ENCODE data around the gene ITPR1.
"Not testable (repeated sequence)": the region's sequence is repeated elsewhere in the genome, so short reads cannot be mapped to it uniquely, and the experiment has no call there.

ITPR1 gene

DNA sequence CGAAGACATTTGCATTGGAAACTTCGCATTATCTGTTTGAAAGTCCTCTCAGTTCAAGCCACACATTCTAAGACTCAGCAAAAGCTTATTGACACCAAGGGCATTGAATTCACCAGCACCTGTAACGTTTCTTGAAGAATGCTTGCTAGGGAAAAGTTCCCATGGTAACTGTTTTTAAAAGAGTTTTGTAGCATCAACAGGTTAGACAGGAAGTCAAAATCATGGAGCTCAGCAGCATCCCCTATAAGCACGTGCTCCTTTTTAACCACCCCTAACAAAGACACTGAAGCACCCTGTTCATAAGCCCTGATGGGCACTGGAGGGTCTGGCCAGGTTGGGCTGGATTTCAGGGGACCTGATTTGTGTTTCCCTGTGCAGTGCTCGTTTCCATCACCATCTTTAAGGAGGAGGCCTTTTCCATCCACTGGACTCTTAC lies 256.4 kb downstream of the ITPR1 start:
- DNase-seq: no peak

GRCh38 chr3:4750306-4750968 lies 257.3 kb downstream of the ITPR1 start:
- no peak for DNase-seq

- DNase-seq: no peak
Measured at GRCh38 chr3:4751029-4751501, 257.9 kb downstream of the ITPR1 start.

- DNase-seq: no peak
Measured at GRCh38 chr3:4751502-4752101, 258.5 kb downstream of the ITPR1 start.

- DNase-seq: no peak
Measured at GRCh38 chr3:4752201-4753072, 259.3 kb downstream of the ITPR1 start.

DNA sequence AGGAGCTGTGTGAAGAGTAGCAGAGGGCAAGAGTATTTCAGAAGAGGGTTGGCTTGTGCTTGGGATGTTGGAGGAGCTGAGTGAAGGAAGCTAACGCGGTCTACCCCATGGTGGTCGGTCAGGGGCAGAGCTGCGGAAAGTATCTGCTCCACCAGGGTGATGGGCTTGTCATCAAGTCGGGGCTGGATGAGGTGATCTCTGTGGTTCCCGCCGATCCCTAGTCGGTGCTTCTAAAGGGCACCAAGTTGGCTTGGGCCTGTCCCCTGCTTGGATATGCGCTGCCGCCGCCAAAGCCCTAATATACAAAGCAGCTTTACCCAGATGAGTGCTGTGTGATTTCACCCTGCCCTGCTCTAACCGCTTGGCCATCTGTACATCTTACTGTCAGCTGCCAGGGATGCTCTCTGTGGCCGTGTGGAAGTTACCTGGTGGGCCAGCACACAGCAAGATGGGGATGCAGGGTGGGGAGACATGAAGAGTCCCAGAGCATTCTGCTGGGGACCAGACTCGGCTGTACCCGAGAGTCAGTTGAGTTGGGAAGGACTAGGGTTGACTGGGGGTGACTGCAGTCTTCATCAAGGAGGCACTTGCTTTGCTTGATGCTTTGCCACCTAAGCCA lies 260.0 kb downstream of the ITPR1 start:
- DNase-seq: no peak

DNA sequence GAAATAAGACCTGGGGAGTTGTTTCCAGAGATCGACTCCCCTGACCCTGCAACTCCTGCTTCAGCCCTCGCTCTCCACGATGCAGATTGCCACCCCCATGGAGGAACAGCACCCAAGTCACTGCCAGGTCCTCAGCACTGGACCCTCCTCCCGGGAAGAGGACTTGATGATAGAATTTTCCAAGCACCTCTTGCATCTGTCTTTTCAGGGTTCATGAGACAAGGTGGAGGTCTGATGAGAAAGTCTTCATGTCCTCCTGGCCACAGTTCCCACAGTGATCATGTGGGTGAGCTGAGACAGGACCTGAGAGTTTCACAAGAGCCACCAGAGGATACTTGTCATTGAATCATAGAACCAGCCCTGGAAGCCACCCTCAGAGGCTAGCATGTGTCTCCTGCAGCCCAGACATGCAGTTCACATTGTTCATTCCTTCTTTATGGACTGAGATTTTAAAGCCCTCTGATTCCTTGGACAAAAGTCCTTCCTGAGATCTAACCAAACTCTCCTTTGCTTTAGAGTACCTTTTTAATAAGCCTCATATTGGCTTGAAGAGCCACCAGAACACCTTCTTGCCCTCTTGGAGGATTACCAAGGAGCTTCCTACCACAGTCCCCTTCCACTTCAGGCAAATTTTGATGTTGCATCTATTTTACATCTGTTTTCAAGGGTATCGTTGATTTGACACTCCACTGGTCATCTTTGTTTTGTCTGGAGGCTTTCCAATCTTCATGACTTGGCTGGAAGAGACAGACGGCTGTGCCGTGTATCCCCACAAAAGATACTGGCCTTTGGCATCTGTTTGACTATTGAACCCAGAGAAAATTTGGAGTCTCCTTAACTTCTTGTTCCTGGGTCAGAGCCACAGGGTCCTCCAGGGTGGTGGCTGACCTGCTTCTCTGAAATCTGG lies 261.3 kb downstream of the ITPR1 start:
- DNase-seq: no peak

DNA sequence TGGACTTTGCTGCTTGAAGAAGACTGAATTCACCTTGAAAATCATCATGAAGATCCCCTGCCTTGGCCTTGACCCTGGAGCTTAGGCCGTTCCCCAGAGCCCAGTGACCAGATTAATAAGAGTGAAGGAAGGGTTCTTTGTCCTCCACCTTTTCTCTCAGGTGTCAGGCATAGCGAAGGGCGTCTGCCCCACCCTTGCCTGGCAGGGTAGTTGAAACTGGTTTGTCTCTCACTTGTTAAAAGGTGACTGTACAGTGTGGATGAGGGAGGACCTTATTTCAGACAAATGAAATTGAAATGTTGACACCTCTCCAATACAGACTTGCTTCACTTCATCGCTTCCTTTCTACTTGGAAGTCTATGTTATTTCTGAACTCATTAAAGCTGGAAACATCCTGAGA lies 262.4 kb downstream of the ITPR1 start:
- no peak for DNase-seq

DNA sequence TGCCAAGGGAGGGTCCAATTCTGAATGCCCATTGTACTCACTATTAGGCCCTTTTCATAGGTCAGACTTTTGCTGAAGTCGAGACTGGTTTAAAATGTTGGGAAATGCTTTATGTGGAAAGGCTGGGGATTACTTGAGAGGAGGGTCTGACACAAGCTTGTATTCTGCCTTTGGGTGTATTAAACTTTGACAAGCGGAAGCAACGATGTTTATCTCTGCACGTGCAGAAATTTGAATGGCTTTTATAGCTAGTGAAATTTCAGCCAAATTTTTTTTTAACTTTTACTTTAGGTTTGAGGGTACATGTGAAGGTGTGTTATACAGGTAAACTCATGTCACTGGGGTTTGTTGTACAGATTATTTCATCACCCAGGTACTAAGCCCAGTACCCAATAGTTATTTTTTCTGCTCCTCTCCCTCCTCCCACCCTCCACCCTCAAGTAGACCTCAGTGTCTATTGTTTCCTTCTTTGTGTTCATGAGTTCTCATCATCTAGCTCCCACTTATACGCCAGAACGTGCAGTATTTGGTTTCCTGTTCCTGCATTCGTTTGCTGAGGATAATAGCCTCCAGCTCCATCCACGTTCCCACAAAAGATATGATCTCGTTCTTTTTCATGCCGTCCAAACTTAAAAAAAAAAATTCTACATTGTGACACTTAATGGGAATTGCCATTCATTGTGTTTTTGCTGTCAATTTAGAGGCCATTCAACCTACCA lies 263.1 kb downstream of the ITPR1 start:
- no peak for DNase-seq

DNA sequence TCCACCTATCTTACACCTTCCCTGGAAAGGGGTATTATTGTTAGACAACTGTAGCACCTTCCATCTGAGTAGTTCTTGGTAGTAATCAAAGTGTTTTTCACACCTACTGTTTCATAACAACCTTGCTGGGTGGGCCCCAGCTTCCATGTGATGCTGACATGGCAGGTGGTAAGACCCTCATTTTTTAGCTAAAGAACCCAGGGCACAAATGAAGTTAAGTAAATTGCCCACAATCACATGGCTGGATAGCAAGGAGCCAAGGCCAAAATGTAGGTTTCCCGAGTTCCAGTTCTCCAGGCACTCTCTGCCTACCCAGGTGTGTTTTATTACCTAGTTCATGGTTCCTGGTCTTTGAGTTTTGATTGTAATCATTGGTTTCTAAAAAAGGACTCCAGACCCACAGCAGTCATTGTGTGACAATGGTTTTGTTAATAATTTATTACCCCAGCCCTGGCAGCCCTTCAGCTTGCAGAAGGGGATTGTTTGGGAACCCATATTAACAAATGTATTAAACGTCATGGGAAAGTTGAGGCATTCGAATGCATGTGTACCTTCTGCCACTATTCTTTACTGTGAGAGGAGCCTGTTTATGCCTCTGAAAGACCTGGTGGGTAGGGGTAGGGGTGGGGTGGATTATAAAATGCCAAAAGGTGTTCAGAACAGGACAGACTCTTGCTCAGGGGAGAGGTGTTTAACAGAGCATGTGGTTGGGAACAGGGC lies 263.9 kb downstream of the ITPR1 start:
- no peak for DNase-seq

- DNase-seq: no peak
Measured at GRCh38 chr3:4757575-4758248, 264.6 kb downstream of the ITPR1 start.

DNA sequence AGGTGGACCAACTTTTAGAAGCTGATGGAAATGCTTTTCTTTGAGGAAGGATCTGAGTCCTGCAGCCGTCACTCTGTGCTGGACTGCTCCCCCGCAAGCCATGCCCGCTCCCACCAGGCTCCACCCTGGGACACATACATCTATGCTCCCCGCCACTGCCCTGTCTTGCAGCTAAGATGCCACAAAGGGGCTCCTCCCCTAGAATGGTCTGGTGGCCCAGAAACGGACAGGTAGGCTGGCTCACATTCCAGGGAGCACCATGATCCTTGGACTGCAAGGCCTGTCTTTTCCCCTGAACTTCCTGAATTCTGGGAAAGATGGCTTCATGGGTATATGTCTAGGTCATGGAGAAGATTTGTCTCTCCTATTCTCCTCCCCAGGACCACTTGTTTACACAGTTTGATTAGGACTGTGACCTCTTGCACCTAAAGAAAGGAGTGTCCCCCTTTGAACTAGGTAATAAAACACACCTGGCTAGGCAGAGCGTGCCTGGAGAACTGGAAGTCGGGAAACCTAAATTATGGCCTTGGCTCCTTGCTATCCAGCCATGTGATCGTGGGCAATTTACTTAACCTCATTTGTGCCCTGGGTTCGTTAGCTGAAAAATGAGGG lies 265.2 kb downstream of the ITPR1 start:
- no peak for DNase-seq

DNA sequence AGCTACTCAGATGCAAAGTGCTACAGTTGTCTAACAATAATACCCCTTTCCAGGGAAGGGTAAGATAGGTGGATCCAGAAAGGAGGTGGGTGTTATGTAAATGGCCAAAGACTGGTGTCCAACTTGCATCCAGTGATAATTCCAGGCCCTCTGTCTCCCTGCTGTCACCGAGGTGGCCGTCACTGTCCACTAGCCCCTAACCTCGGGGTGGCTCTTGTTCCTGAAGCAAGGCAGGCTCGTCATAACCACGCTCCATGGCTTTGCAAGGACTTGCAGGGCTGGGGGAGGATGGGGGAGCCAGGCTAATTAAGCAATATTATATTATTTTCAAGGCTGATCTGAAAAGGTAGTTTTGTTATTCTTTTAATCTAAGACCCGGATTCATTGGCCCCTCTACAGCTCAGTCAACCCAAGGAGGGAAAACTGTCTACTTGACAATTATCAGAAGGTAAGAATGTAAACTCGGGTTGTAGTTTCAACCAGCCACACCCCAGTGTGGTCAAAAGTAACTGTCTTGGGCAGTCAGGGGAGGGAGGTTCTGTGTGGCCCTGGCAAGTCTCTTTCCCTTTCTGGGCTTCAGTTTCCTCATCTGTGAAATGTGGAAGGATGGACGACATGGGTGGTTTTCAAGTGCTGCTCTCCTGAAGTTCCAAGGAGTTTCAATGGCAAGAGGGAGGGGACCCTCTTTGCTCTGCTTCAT lies 266.0 kb downstream of the ITPR1 start:
- no peak for DNase-seq

DNA sequence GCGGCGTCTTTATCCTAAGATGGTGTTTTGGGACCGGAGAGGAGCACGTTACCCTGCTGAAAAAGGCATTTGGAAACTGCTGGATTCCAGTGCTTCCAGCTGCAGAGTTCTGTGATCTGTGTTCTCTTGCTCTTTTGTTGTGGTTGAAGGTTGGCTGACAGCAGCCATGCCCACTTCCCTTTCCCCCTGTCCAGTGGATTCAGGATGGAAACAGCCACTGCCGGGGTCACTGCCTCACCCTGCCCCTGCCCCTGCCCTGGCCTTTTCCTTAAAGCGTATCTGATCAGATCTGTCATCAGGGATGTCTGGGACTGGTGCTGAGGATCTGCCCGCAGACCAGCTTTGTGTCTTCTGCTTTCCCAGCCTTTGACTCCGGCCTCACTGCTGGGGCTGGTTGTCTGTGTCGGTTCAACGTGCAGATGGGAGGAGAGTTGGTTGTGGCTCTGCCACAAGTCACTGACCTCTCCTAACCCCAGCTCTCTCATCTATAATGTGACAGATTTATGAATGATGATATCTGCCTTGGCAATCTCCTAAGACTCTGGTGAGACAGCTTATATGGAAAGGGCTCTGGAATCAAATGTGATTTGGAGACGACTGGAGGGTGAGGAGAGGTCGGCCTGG lies 266.7 kb downstream of the ITPR1 start:
- DNase-seq: no peak

- no peak for DNase-seq
Measured at GRCh38 chr3:4761759-4762158, 268.6 kb downstream of the ITPR1 start.

- not testable (repeated sequence) for DNase-seq
Measured at GRCh38 chr3:4762481-4763230, 269.5 kb downstream of the ITPR1 start.

DNA sequence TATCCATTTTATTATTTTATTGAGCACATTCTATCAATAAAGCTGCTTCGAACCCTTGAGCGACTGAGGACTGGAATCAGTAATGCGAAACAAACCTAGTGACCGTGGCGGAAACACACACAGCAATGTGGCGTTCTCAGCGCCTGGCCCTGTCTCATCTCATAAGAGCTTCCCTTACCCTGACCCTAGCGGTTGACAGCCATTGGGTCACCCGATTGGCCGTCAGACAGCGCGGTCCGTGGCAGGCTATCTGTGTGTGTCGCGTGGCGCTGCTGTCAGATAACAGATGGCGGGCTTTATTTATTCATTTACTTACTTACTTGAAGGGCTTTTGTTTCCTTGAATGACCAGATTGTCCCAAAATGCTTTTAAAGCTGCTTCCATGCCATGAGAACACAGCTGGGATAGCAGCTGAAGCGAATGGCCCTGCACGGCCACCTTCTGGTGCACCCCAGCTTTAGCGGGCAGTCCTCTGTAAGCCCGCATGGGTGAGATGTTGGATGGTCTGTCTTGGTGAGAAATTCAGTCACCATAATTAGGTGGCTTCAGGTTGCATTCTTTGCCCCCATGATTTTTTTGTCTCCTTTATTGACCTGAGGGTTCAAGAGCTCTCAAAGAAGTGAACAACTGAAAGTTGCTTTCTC lies 270.6 kb downstream of the ITPR1 start:
- no peak for DNase-seq
